Chondrocyte (in vitro differentiated cells): ENCODE data around the gene TEPSIN. TPM values are rescaled to one million over a fixed set of nuclear protein-coding genes. Genes with fewer than 3 reads are reported as not detected.

Source experiments
- DNase-seq: peaks from one replicate; pipeline ENCODE4 v3.0.0; 2021; ENCODE audit warnings: mixed read lengths, low spot score
- H3K27ac Mint-ChIP-seq: one replicate; pipeline ENCODE4 v1.8.0; 2021; ENCODE audit warnings: mild to moderate bottlenecking, moderate library complexity, mixed read lengths; ENCODE audit not compliant: unreplicated experiment
- H3K27me3 Mint-ChIP-seq: 2 replicates; pipeline ENCODE4 v1.8.0; 2021; ENCODE audit warnings: low read depth, mixed read lengths
- H3K36me3 Mint-ChIP-seq: 2 replicates; pipeline ENCODE4 v1.8.0; 2021; ENCODE audit warnings: low read depth, mixed read lengths
- H3K4me1 Mint-ChIP-seq: 2 replicates; pipeline ENCODE4 v1.8.0; 2021; ENCODE audit warnings: low read depth, mild to moderate bottlenecking, mixed read lengths
- H3K4me3 Mint-ChIP-seq: one replicate; pipeline ENCODE4 v1.8.0; 2021; ENCODE audit warnings: mild to moderate bottlenecking, moderate library complexity, mixed read lengths; ENCODE audit not compliant: unreplicated experiment
- H3K9me3 Mint-ChIP-seq: 2 replicates; pipeline ENCODE4 v1.8.0; 2021; ENCODE audit warnings: low read depth, mixed read lengths
- CTCF ChIP-seq: fragments of 200-600 bp; sonication (generic); IDR thresholded peaks from 2 replicates; pipeline ENCODE4 v1.5.0; 2021; ENCODE audit warnings: antibody characterized with exemption, mild to moderate bottlenecking, moderate library complexity
- total RNA-seq: library from RNA; stranded (reverse); gene quantifications from 3 replicates; pipeline ENCODE4 v1.2.1, GENCODE V29; 2021

TEPSIN gene
- total RNA-seq, 1 donor from 2014 or later: 27.1 TPM

GRCh38 chr17:81273698-81274470 is 35.0 kb upstream of the TEPSIN start:
- Mint-ChIP-seq H3K27ac (no peak overlapping the region), H3K36me3 (peaks cover 24% of the 10 kb centered on the region), H3K9me3 (no peaks in the 10 kb centered on the region), H3K4me3 (no peak overlapping the region), H3K27me3 (no peaks in the 10 kb centered on the region), H3K4me1 (no peaks in the 10 kb centered on the region)
- TF ChIP-seq CTCF: no peak
- DNase-seq: no peak

- Mint-ChIP-seq H3K27me3 (no peaks in the 10 kb centered on the region), H3K27ac (no peak overlapping the region), H3K36me3 (peaks cover 26% of the 10 kb centered on the region), H3K9me3 (no peaks in the 10 kb centered on the region), H3K4me3 (no peak overlapping the region), H3K4me1 (peaks cover 2% of the 10 kb centered on the region)
- DNase-seq: no peak
- TF ChIP-seq CTCF: no peak
Measured at GRCh38 chr17:81272616-81273015, 33.8 kb upstream of the TEPSIN start.

GRCh38 chr17:81271226-81271625 is 32.4 kb upstream of the TEPSIN start:
- peaks cover 4% of the 10 kb centered on the region for H3K4me1 Mint-ChIP-seq
- H3K36me3 Mint-ChIP-seq: peaks cover 24% of the 10 kb centered on the region
- TF ChIP-seq CTCF: no peak
- no peaks in the 10 kb centered on the region for H3K27me3 Mint-ChIP-seq
- no peak overlapping the region for H3K27ac Mint-ChIP-seq
- no peak overlapping the region for H3K4me3 Mint-ChIP-seq
- no peaks in the 10 kb centered on the region for H3K9me3 Mint-ChIP-seq
- DNase-seq: no peak

GRCh38 chr17:81270279-81270678 is 31.4 kb upstream of the TEPSIN start:
- H3K4me1 Mint-ChIP-seq: peaks cover 4% of the 10 kb centered on the region
- DNase-seq: no peak
- no peaks in the 10 kb centered on the region for H3K9me3 Mint-ChIP-seq
- H3K27me3 Mint-ChIP-seq: no peaks in the 10 kb centered on the region
- no peak overlapping the region for H3K27ac Mint-ChIP-seq
- TF ChIP-seq CTCF: no peak
- no peak overlapping the region for H3K4me3 Mint-ChIP-seq
- H3K36me3 Mint-ChIP-seq: peaks cover 25% of the 10 kb centered on the region

GRCh38 chr17:81267390-81268067 is 28.7 kb upstream of the TEPSIN start:
- DNase-seq: no peak
- no peak overlapping the region for H3K27ac Mint-ChIP-seq

More at GRCh38 chr17:81267390-81268067, 28.7 kb upstream of the TEPSIN start:
- peaks cover 24% of the 10 kb centered on the region for H3K36me3 Mint-ChIP-seq
- no peaks in the 10 kb centered on the region for H3K9me3 Mint-ChIP-seq
- H3K4me1 Mint-ChIP-seq: peaks cover 4% of the 10 kb centered on the region
- no peak overlapping the region for H3K4me3 Mint-ChIP-seq
- TF ChIP-seq CTCF: no peak
- no peaks in the 10 kb centered on the region for H3K27me3 Mint-ChIP-seq
